IPS-15b (cell line): ENCODE measurements around the gene TRIM9.

ENCODE experiments used
- H3K27me3 ChIP-seq: one replicate; pipeline ENCODE4 v1.6.1; 2013; ENCODE audit warnings: low read length; ENCODE audit not compliant: control insufficient read depth, insufficient read depth
- H3K36me3 ChIP-seq: one replicate; pipeline ENCODE4 v1.6.1; 2013; ENCODE audit warnings: low read length; ENCODE audit not compliant: control insufficient read depth, insufficient read depth
- H3K4me1 ChIP-seq: one replicate; pipeline ENCODE4 v1.6.1; 2013; ENCODE audit warnings: mild to moderate bottlenecking, low read length; ENCODE audit not compliant: control insufficient read depth, insufficient read depth
- H3K4me3 ChIP-seq: one replicate; pipeline ENCODE4 v1.5.1; 2013; ENCODE audit warnings: low read depth, low read length
- H3K9ac ChIP-seq: one replicate; pipeline ENCODE4 v1.6.1; 2013; ENCODE audit warnings: low read depth, mild to moderate bottlenecking, low read length
- H3K9me3 ChIP-seq: one replicate; pipeline ENCODE4 v1.6.1; 2013; ENCODE audit warnings: mild to moderate bottlenecking, low read length; ENCODE audit not compliant: control insufficient read depth, insufficient read depth

TRIM9 gene

DNA sequence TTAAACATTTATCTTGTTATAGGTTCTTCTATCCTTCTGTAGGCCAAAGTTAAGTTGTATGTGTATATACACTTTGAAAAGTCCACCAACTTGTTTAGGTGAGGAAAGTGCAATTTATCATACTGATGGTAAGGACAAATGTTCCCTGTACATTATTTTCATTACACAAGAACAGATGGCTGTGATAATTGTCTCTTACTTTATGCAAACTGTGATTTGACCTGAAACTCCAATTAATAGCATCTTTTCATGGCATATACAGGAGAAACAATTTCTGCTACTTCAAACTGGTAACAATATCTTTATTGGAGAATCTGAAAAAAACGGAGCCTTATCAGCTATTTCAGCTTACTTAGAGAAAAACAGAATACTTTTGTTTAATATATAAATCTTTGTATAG is 5.6 kb downstream of the TRIM9 start:
- Histone ChIP-seq H3K9ac (no peak overlapping the region), H3K4me1 (no peaks in the 10 kb centered on the region), H3K27me3 (peaks cover 25% of the 10 kb centered on the region), H3K4me3 (no peak overlapping the region), H3K9me3 (no peaks in the 10 kb centered on the region), H3K36me3 (no peaks in the 10 kb centered on the region)

DNA sequence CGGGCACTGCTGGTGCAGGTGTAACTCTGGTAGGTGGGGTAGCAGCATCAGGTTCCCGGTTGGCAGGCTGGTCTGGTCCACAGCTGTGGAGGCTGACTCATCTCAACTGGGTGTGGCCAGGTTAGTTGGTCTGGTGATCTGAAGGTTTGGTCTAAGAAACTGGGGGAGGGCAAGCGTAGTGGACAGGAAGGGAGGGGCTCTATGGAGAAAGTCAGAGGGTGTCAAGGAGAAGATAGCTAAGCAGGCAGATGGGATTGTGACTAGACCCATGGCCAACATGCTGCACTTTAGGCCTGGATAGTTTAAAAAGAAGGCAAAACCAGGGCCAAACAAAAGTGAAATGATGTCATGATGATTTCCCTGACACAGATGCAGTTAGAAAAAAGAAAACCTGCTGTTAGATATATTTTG is 7.9 kb downstream of the TRIM9 start:
- Histone ChIP-seq H3K27me3 (peaks cover 3% of the 10 kb centered on the region), H3K9me3 (no peaks in the 10 kb centered on the region), H3K36me3 (no peaks in the 10 kb centered on the region), H3K4me1 (no peaks in the 10 kb centered on the region), H3K9ac (no peak overlapping the region), H3K4me3 (no peak overlapping the region)

DNA sequence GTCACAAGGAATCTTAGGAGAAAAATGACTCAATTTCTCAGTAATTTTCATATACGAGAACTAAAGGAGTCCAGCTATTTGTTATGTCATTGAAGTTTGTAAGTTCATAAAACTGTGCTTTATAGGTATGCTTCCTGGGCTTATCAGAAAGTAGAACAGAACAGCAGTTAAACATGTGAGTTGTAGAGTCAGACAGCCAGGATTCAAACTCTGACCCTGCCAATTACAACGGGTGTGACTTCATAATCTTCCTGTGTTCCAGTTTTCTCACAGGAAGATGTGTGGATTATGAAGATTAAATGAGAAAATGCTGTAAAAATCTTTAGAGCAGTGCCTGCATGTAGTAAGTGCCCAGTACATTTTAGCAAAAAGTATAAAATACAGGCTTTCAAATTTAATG is 8.9 kb downstream of the TRIM9 start:
- Histone ChIP-seq H3K36me3 (no peaks in the 10 kb centered on the region), H3K4me1 (no peaks in the 10 kb centered on the region), H3K9ac (no peak overlapping the region), H3K9me3 (no peaks in the 10 kb centered on the region), H3K4me3 (no peak overlapping the region), H3K27me3 (no peaks in the 10 kb centered on the region)

DNA sequence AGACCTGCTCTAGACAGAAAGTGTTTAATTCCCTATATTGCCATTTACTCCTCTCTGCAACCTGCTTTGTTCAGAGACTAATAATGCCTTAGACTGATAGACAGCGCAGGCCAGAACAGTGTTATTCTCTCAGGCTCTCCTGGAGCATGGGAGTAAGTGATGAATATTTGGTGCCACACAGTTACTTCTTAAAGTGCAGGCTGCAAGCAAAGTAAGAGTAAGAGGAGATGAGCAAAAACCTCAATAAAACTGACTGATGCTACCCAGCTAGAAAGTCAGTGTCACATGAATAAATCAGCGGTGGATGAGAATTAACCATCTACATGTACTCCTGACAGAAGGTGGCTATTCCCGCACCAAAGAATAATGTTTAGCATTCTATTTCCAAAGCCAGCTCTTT is 9.9 kb downstream of the TRIM9 start:
- H3K4me1 ChIP-seq = no peaks in the 10 kb centered on the region
- no peak overlapping the region for H3K9ac ChIP-seq
- H3K36me3 ChIP-seq = no peaks in the 10 kb centered on the region
- no peak overlapping the region for H3K4me3 ChIP-seq
- H3K9me3 ChIP-seq = no peaks in the 10 kb centered on the region
- H3K27me3 ChIP-seq = no peaks in the 10 kb centered on the region

DNA sequence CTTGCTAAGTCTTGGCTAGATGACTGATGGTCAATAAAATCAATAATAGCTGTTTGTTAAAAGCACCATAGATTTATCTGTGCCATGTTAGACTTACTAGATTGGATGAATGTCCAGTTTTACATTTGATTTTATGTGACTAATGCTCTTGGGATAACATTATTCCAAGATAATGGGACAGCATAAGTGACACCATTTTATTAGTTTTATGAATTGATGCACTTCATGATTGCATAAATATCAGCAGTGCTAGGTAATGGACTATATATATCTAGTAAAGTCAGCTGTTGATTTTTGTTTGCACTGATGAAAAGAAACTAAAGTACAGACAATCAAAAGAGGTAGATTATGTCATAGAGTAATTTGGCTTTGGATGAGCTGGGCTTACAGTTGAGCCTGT is 10.4 kb downstream of the TRIM9 start:
- Histone ChIP-seq H3K4me1 (no peaks in the 10 kb centered on the region), H3K27me3 (no peaks in the 10 kb centered on the region)

DNA sequence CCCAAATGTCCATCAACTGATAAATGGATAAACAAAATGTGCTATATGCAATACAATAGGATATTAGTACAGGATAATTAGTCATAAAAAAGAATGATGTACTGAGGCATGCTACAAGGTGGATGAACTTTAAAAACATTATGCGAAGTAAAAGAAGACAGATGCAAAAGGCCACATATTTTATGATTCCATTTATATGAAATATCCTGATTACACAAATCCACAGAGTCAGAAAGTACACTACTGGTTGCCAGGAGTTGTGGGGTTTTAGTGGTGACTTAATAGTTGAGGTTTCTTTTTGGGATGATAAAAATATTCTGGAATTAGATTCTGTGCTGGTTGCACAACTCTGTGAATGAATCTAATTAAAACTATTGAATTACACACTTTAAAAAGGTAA is 12.6 kb downstream of the TRIM9 start:
- Histone ChIP-seq H3K9ac (no peak overlapping the region), H3K36me3 (no peaks in the 10 kb centered on the region), H3K4me1 (no peaks in the 10 kb centered on the region), H3K4me3 (no peak overlapping the region), H3K9me3 (no peaks in the 10 kb centered on the region), H3K27me3 (no peaks in the 10 kb centered on the region)

More for the DNA sequence above, 10.4 kb downstream of the TRIM9 start:
- Histone ChIP-seq H3K9ac (no peak overlapping the region), H3K36me3 (no peaks in the 10 kb centered on the region), H3K4me3 (no peak overlapping the region), H3K9me3 (no peaks in the 10 kb centered on the region)

DNA sequence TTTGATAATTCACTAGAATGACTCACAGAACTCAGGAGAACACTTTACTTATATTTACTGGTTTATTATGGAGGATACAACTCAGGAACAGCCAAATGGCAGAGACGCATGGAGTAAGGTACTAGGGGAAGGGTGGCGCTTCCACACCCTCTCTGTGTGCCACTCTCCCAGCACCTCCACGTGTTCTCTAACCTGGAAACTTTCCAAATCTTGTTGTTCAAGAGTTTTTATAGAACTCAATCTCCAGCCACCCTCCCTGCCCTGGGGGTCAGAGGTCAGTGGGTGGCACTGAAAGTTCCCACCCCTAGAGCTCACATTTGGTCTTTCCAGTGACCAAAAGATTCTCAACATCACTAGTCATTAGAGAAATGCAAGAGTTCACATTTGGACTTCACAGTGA is 13.2 kb downstream of the TRIM9 start:
- Histone ChIP-seq H3K36me3 (no peaks in the 10 kb centered on the region), H3K9me3 (no peaks in the 10 kb centered on the region), H3K27me3 (no peaks in the 10 kb centered on the region), H3K4me1 (no peaks in the 10 kb centered on the region), H3K4me3 (no peak overlapping the region), H3K9ac (no peak overlapping the region)

DNA sequence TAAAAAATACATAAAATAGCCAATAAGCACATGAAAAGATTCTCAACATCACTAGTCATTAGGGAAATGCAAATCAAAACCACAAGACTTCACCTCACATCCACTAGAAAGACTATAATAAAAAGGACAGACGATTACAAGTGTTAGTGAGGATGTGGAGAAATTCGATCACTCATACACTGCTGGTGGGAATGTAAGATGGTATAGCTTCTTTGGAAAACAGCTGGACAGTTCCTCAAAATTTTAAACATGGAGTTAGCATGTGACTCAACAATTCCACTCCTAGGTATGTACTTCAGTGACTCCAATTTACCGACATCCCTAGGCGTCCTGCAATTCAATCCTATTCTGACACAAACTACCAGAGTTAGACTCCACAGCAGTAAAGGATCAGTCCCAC is 13.7 kb downstream of the TRIM9 start:
- no peaks in the 10 kb centered on the region for H3K27me3 ChIP-seq
- H3K4me1 ChIP-seq = no peaks in the 10 kb centered on the region
- no peak overlapping the region for H3K4me3 ChIP-seq
- no peak overlapping the region for H3K9ac ChIP-seq
- H3K36me3 ChIP-seq = no peaks in the 10 kb centered on the region
- H3K9me3 ChIP-seq = no peaks in the 10 kb centered on the region

DNA sequence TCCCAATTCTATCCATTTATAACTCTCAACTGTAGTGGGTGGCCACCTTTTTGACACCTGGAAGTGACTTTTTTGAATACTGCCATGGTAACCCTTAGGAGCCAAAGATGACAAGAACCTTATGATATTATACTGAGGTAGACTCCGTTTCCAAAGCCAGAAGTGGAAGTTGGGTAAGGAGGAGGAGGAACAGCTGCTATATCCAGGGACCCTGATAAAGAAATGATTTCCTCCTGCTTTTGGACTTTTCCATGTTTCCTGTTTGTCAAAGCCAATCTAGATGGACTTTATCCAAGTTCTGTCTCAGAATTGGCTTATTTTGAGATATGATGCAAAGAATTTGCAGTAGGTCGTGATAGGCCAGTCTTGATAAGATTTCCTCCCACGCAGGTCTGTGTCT is 14.3 kb downstream of the TRIM9 start:
- Histone ChIP-seq H3K27me3 (no peaks in the 10 kb centered on the region), H3K36me3 (no peaks in the 10 kb centered on the region), H3K9me3 (no peaks in the 10 kb centered on the region), H3K4me1 (no peaks in the 10 kb centered on the region), H3K4me3 (no peak overlapping the region), H3K9ac (no peak overlapping the region)

DNA sequence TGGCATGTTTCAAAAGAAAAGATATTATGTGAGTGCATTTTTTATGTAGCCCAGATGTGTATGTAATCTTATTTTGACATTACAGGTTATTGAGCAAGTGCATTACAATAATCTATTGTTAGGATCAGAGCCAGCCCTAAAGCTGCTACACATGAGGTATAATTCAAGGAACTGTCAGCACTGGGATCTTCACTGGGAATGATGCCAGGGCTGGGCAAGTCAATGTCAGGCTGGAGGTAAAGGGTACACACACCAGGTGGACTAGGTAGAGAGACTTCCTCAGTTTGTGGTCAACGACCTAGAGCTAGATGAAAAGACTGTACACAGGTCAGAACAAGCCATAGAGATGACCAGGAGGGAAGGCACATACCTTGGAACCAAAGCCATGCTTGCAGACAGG is 15.4 kb downstream of the TRIM9 start:
- Histone ChIP-seq H3K27me3 (no peaks in the 10 kb centered on the region), H3K9me3 (no peaks in the 10 kb centered on the region), H3K9ac (no peak overlapping the region), H3K36me3 (no peaks in the 10 kb centered on the region), H3K4me1 (no peaks in the 10 kb centered on the region), H3K4me3 (no peak overlapping the region)

DNA sequence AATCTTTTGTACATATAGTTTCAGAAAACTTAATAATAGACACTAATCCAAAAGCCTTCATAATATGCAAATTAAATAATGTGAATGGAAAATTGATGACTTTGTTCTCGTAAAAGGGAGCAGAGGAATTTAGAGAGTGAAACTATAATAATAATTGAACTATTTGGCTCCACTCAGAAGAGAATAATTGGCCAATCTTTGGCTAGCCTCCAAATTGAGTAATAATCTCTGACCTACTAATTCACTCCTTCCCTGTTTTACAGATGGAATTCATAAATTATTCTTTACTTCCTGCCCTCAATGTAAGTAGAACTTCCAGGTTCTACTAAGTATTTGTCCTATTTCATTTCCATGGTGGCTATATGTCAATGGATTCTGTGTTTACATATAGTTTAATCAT is 15.8 kb downstream of the TRIM9 start:
- Histone ChIP-seq H3K27me3 (no peaks in the 10 kb centered on the region), H3K36me3 (no peaks in the 10 kb centered on the region), H3K9ac (no peak overlapping the region), H3K9me3 (no peaks in the 10 kb centered on the region), H3K4me3 (no peak overlapping the region), H3K4me1 (no peaks in the 10 kb centered on the region)

DNA sequence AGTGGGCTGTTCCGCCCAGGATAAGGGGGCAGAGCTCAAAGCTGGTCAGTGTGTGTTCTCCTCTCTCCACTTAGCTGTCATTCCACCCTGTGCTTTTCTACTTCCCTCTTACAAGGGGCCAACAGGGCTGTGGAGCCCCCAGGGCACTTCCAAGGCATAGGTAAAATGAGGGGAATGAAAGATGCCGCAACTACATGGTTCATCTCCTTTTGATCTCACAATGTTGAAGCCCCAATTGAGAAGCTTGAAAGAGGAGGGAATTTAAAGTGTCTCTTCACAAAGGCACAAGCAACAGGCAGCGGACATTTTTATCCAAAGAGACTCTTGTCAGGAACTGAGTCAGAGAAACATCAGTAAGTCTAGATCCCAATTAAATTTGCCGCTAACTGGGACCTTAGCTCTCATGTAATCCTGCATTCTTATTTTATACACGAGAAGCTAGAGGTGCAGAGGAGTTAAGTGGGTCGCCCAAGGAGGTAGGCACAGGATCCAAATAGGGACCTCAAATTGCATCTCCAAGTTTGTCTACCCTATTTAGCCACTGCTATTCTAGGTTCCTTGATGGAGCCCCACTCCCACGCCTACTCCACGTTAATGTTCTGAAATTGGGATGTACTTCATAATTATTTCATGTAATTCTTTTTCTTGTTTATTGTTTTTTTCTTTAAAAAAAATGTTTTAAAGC is 20.1 kb downstream of the TRIM9 start:
- Histone ChIP-seq H3K4me3 (no peak overlapping the region), H3K27me3 (no peaks in the 10 kb centered on the region), H3K36me3 (no peaks in the 10 kb centered on the region), H3K9ac (no peak overlapping the region), H3K4me1 (no peaks in the 10 kb centered on the region), H3K9me3 (no peaks in the 10 kb centered on the region)
